HCT116 (cell line): ENCODE measurements around the gene NCOA5. TPM values are rescaled to one million over a fixed set of nuclear protein-coding genes. Genes with fewer than 3 reads are reported as not detected.

Source experiments
- ATAC-seq: fragments of 200-7000 bp; cut with Tn5 transposase; 2 replicates; pipeline ENCODE4 v1.9.1; 2020; ENCODE audit warnings: mild to moderate bottlenecking, moderate library complexity
- BruUV-seq: library from RNA; stranded (reverse); fragments of 400-500 nt; replicated peaks from 2 replicates; lab custom pipeline; 2021; lab: Mats Ljungman, UMichigan
- CTCF ChIA-PET: fragments of 300-600 bp; sonication (Branson Sonifier 250); formaldehyde crosslinking; loops from one replicate; lab custom pipeline; 2021; ENCODE audit warnings: antibody characterized with exemption; lab: Charles Lee
- POLR2A ChIA-PET: fragments of 300-600, 350-600 bp; sonication (Branson Sonifier 250); formaldehyde crosslinking; loops from one replicate; lab custom pipeline; 2021; ENCODE audit warnings: antibody characterized with exemption; lab: Charles Lee
- RAD21 ChIA-PET, 2 experiments: fragments of 300-600 bp; sonication (Branson Sonifier 250); formaldehyde crosslinking; loops; one replicate each; lab custom pipeline; 2023; ENCODE audit warnings: low total read pairs in 2 of 2; ENCODE audit not compliant: uncharacterized antibody in 2 of 2, unreplicated experiment in 2 of 2, low non-redundant PET in 1 of 2; lab: Charles Lee
- DNase-seq: peaks from one replicate; pipeline ENCODE4 v3.0.0-alpha.2; 2010; ENCODE audit warnings: low read depth, low spot score
- H2AFZ ChIP-seq: fragments of 200-600 bp; shearing (Covaris generic), sonication (generic); 2 replicates; pipeline ENCODE4 v1.6.1; 2017; ENCODE audit warnings: low read depth, mixed run types, mixed read lengths, antibody characterized with exemption, low read length; ENCODE audit not compliant: poor library complexity, severe bottlenecking
- H3K27ac ChIP-seq: 2 replicates; pipeline ENCODE4 v1.5.1; 2012; ENCODE audit warnings: low read depth, low read length
- H3K27me3 ChIP-seq: fragments of 200-600 bp; sonication (generic); 2 replicates; pipeline ENCODE4 v1.6.1; 2016; ENCODE audit warnings: mixed run types, low read length, mixed read lengths; ENCODE audit not compliant: insufficient read depth
- H3K36me3 ChIP-seq, 2 experiments: fragments of 200-500 bp in 1 of 2; fragments of 200-600 bp in 1 of 2; sonication (Bioruptor generic) in 1 of 2; sonication (generic) in 1 of 2; 2 replicates each; pipeline versions ENCODE4 v1.5.1 to v1.6.1; 2014 to 2016; ENCODE audit warnings: low read length in 2 of 2, inconsistent platforms in 1 of 2, mixed read lengths in 1 of 2, mixed run types in 1 of 2; ENCODE audit not compliant: insufficient read depth in 2 of 2, control insufficient read depth in 1 of 2
- H3K4me1 ChIP-seq, 2 experiments: fragments of 200-600 bp in 1 of 2; sonication (generic) in 1 of 2; 2 replicates each; pipeline versions ENCODE4 v1.5.1 to v1.6.1; 2012 to 2017; ENCODE audit warnings: low read length in 2 of 2, inconsistent platforms in 1 of 2, mild to moderate bottlenecking in 1 of 2, mixed read lengths in 1 of 2, mixed run types in 1 of 2, moderate library complexity in 1 of 2; ENCODE audit not compliant: insufficient read depth in 2 of 2, control insufficient read depth in 1 of 2
- H3K4me2 ChIP-seq: fragments of 200-600 bp; sonication (generic); 2 replicates; pipeline ENCODE4 v1.6.1; 2017; ENCODE audit warnings: mixed run types, low read length, mixed read lengths
- H3K4me3 ChIP-seq, 2 experiments: fragments of 200-600 bp in 1 of 2; sonication (generic) in 1 of 2; replicated peaks in 1 of 2; 2 replicates each; pipeline ENCODE4 v1.5.1; 2011 to 2016; ENCODE audit warnings: low read length in 2 of 2, control low read depth in 1 of 2, low read depth in 1 of 2, mild to moderate bottlenecking in 1 of 2, mixed read lengths in 1 of 2, mixed run types in 1 of 2
- H3K79me2 ChIP-seq: fragments of 200-600 bp; sonication (generic); 2 replicates; pipeline ENCODE4 v1.6.1; 2017; ENCODE audit warnings: mild to moderate bottlenecking, mixed run types, low read length, moderate library complexity, mixed read lengths; ENCODE audit not compliant: insufficient read depth
- H3K9ac ChIP-seq: fragments of 200-600 bp; sonication (generic); 2 replicates; pipeline ENCODE4 v1.6.1; 2016; ENCODE audit warnings: low read length, mixed read lengths
- H3K9me2 ChIP-seq: fragments of 200-600 bp; sonication (generic), shearing (Covaris generic); 2 replicates; pipeline ENCODE4 v1.6.1; 2017; ENCODE audit warnings: mixed run types, mild to moderate bottlenecking, moderate library complexity; ENCODE audit not compliant: insufficient read depth
- H3K9me3 ChIP-seq, 2 experiments: fragments of 200-500 bp in 1 of 2; fragments of 200-600 bp in 1 of 2; sonication (Bioruptor generic) in 1 of 2; sonication (generic) in 1 of 2; 2 replicates each; pipeline ENCODE4 v1.6.1; 2014 to 2017; ENCODE audit warnings: low read length in 2 of 2, mixed read lengths in 2 of 2, inconsistent platforms in 1 of 2, low read depth in 1 of 2, mild to moderate bottlenecking in 1 of 2, mixed run types in 1 of 2, moderate library complexity in 1 of 2; ENCODE audit not compliant: control insufficient read depth in 1 of 2, insufficient read depth in 1 of 2
- H4K20me1 ChIP-seq: fragments of 200-600 bp; sonication (generic), shearing (Covaris generic); 2 replicates; pipeline ENCODE4 v1.6.1; 2017; ENCODE audit warnings: mixed run types, mild to moderate bottlenecking, moderate library complexity; ENCODE audit not compliant: insufficient read depth
- ATF3 ChIP-seq: IDR thresholded peaks from 2 replicates; pipeline ENCODE4 v1.6.1; 2012
- ELF1 ChIP-seq: IDR thresholded peaks from 2 replicates; pipeline ENCODE4 v1.6.1; 2012; ENCODE audit warnings: low read depth, borderline replicate concordance
- EZH2phosphoT487 ChIP-seq: fragments of 200-600 bp; IDR thresholded peaks from 2 replicates; pipeline ENCODE4 v1.6.1; 2018; ENCODE audit warnings: antibody characterized with exemption, borderline replicate concordance
- FOSL1 ChIP-seq: IDR thresholded peaks from 2 replicates; pipeline ENCODE4 v1.6.1; 2012; ENCODE audit warnings: low read depth
- JUND ChIP-seq: IDR thresholded peaks from 2 replicates; pipeline ENCODE4 v1.6.1; 2012
- MAX ChIP-seq: IDR thresholded peaks from 2 replicates; pipeline ENCODE4 v1.6.1; 2012
- POLR2AphosphoS5 ChIP-seq: IDR thresholded peaks from 2 replicates; pipeline ENCODE4 v1.6.1; 2011; ENCODE audit warnings: mild to moderate bottlenecking, low read depth, low read length, moderate library complexity
- REST ChIP-seq: IDR thresholded peaks from 2 replicates; pipeline ENCODE4 v1.6.1; 2012; ENCODE audit warnings: low read depth
- SIN3A ChIP-seq: IDR thresholded peaks from 2 replicates; pipeline ENCODE4 v1.6.1; 2012; ENCODE audit warnings: low read depth
- SRF ChIP-seq: IDR thresholded peaks from 2 replicates; pipeline ENCODE4 v1.6.1; 2012; ENCODE audit warnings: low read depth
- TCF7L2 ChIP-seq: IDR thresholded peaks from 2 replicates; pipeline ENCODE4 v1.7.0; 2011; ENCODE audit warnings: borderline replicate concordance, inconsistent platforms; ENCODE audit not compliant: insufficient read depth, insufficient read length; ENCODE audit errors: extremely low read depth
- intact Hi-C: fragments of 100-400 bp; cut with micrococcal nuclease; formaldehyde crosslinking; loops from 2 replicates; pipeline ENCODE4 v1.10.0; 2022
- total RNA-seq: library from RNA; stranded (reverse); gene quantifications from one replicate; pipeline ENCODE4 v1.2.1, GENCODE V29; 2021; ENCODE audit not compliant: unreplicated experiment

The NCOA5 gene
- total RNA-seq, 1 experiment from 2014 or later = 31.6 TPM

- POLR2A ChIA-PET = no interaction called here
- RAD21 ChIA-PET = no interaction called here
- H3K36me3 ChIP-seq = no peaks in the 10 kb centered on the region
- H3K4me2 ChIP-seq = no peak overlapping the region
- DNase-seq (no peak), ATAC-seq (no peak)
- TF ChIP-seq FOSL1 (no peak), MAX (no peak), ELF1 (no peak)
- no peaks in the 10 kb centered on the region for H3K79me2 ChIP-seq
- no peak overlapping the region for H2AFZ ChIP-seq
- H3K9me3 ChIP-seq = no peaks in the 10 kb centered on the region
- no peak overlapping the region for H3K27ac ChIP-seq
- no TSS peak for BruUV-seq
- no peaks in the 10 kb centered on the region for H4K20me1 ChIP-seq
- H3K9me2 ChIP-seq = no peaks in the 10 kb centered on the region
- no peaks in the 10 kb centered on the region; a peak in 1 of 4 replicates for H3K4me1 ChIP-seq
- intact Hi-C loops = no loop called here
- no peak overlapping the region for H3K9ac ChIP-seq
- peaks cover 48% of the 10 kb centered on the region for H3K27me3 ChIP-seq
- no peak overlapping the region for H3K4me3 ChIP-seq
- CTCF ChIA-PET = no interaction called here
These were observed 58.7 kb downstream of the NCOA5 start for GRCh38 chr20:46031014-46031569.

GRCh38 chr20:46030284-46031013, 59.3 kb downstream of the NCOA5 start:
- Histone ChIP-seq H3K4me1 (no peaks in the 10 kb centered on the region; a peak in 1 of 4 replicates), H3K9me2 (no peaks in the 10 kb centered on the region), H3K9me3 (no peaks in the 10 kb centered on the region), H3K4me2 (no peak overlapping the region), H4K20me1 (no peaks in the 10 kb centered on the region), H3K79me2 (no peaks in the 10 kb centered on the region), H3K27me3 (peaks cover 50% of the 10 kb centered on the region), H3K9ac (no peak overlapping the region), H3K27ac (no peak overlapping the region), H3K4me3 (no peak overlapping the region), H2AFZ (no peak overlapping the region), H3K36me3 (no peaks in the 10 kb centered on the region)
- ChIA-PET CTCF (no interaction called here), RAD21 (no interaction called here), POLR2A (no interaction called here)
- intact Hi-C loops = no loop called here
- BruUV-seq = no TSS peak
- ATAC-seq (no peak), DNase-seq (no peak)
- TF ChIP-seq EZH2phosphoT487 (no peak), POLR2AphosphoS5 (no peak), ATF3 (no peak), JUND (no peak), ELF1 (no peak), SRF (no peak), TCF7L2 (no peak), REST (no peak), FOSL1 (no peak), SIN3A (no peak)
